HG02970 (cell line): Measurements from ENCODE around the gene CASK.
A peak's percentile ranks its signal among the peaks of the same experiment; 100 is the strongest.
"Not testable (repeated sequence)": the region's sequence is repeated elsewhere in the genome, so short reads cannot be mapped to it uniquely, and the experiment has no call there.

ENCODE experiments used
- ATAC-seq: cut with Tn5 transposase; IDR thresholded peaks from one replicate; pipeline ENCODE4 v1.9.1; 2021; ENCODE audit warnings: mild to moderate bottlenecking, moderate library complexity, moderate number of reproducible peaks; ENCODE audit not compliant: unreplicated experiment, low FRiP score

The CASK gene

DNA sequence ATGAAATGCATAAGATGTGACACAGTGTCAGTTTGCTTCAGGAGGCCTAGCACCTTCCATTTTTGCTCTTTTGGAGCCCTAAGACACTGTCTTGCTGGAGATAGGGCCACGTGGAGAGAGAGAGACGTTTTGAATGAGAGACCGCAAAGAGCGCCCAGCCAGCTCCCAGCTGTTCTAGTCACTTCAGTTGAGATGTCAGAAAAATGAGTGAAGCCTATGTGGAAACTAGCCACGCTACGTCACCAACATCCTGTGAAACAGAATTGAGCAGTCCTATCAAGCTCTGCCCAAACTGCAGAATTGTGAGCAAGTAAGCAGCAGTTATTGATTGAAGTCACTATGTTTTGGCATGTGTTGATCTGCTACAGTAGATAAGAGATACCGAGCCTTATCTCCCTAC lies 186.3 kb downstream of the CASK start:
- no peak for ATAC-seq

DNA sequence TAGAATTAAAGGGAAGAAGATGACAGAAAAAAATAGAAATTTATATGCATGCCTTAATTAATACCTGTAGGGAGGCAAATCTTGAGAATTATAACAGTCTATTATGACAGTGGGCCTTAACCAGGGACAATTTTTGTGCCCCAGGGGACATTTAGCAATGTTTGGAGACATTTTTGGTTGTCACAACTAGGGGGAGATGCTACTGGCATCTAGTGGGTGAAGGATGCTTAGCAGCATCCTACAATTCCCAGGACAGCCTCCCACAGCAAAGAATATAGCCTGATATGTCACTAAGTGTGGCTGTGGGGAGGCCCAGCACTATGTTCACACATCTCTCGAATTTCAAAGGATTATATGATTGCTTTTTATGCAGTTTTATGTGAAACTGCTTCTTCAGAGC lies 188.8 kb downstream of the CASK start:
- no peak for ATAC-seq

DNA sequence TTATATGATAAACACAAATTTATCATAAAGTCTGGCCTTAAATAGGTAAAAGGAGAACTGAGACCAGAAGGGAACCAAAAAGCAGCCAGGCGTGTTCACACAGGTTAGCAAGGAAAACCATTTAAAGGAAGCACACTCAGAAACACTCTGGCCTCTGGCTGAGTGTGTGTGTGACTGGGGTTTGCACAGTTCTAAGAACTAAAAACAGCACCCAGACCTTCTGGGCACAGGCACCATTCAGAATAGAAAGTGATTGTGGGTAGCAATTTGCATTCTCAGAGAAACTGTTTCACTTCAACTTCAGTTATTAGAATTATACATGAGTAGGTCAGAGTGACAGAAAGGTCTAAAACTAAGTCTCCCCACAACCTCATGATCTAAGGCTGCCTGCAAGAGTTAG lies 189.4 kb downstream of the CASK start:
- peak; percentile 87 for ATAC-seq

DNA sequence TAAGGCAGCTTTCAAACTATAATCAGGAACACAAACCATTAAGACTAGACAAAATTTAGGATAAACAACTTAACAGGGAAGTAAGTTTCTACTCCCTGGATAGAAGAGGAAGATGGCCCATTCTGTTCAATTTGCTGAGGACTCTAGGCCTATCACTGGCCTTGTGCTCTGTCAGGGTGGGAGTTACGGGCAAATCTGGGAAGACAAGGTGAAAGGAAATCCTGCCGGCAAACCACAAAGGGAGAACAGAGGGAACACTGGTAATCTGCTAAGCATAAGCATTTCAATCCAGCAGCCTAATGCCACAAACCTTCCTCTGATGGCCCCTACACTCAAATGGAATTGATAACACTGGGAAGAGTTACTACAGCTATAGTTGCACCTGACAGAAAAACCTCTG lies 191.1 kb downstream of the CASK start:
- no peak for ATAC-seq

DNA sequence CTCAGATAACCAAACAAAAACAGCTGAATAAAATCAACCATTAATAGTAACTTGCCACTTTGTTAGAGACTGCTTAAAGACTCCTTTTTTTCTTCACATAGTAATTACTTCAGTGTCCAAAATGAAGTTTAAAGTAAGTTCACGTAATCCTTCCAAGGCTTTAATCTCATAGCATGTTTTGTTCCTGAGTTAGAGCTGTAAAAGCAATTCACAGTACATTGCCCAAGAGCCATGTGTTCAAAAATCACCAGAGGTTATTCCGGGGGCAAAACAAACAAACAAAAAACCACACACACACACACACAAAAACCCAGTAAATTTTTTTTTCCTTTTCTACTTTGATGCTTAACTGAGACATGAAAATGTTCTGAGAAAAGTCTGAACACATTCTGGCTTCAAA lies 193.3 kb downstream of the CASK start:
- no peak for ATAC-seq

DNA sequence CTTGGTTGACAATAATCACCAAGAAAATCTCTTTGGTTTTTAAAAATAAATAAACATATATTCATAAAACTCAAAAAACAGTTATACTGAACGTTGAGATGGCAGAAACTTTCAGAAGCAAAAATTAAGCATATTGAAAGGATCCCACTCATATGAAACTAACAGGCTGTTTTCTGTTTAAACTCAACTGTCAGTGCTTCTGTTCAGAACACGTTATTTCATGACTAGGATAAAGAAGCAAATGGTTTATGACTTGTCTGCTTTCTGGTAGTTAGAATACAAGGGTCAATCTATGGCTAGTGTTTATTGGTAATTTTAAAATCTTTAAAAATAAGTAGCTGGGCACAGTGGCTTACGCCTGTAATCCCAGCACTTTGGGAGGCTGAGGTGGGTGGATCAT lies 195.2 kb downstream of the CASK start:
- no peak for ATAC-seq

DNA sequence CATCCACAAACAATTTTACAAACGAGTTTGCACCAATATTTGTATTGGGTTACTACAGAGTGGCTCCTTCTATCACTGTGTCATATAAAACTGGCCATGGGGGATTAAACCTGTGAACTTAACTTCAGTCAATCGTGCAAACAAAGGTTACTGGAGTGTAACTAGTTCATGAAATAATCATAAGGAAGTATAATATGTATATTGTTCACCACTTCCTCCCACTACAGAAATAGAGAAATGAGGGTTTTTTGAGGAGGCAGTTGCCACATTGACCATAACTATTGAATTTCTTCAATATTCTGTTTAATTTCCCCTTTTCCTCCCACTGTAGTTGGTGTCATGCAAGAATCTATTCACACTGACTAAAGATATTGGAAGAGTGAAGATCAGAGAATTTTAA lies 199.5 kb downstream of the CASK start, which contains the start of gene GPR82:
GPR82 (plus strand) TSS at position 356 of the 400 bp plus-strand sequence. CDS start 2,846 bp downstream, outside the sequence.
- no peak for ATAC-seq

DNA sequence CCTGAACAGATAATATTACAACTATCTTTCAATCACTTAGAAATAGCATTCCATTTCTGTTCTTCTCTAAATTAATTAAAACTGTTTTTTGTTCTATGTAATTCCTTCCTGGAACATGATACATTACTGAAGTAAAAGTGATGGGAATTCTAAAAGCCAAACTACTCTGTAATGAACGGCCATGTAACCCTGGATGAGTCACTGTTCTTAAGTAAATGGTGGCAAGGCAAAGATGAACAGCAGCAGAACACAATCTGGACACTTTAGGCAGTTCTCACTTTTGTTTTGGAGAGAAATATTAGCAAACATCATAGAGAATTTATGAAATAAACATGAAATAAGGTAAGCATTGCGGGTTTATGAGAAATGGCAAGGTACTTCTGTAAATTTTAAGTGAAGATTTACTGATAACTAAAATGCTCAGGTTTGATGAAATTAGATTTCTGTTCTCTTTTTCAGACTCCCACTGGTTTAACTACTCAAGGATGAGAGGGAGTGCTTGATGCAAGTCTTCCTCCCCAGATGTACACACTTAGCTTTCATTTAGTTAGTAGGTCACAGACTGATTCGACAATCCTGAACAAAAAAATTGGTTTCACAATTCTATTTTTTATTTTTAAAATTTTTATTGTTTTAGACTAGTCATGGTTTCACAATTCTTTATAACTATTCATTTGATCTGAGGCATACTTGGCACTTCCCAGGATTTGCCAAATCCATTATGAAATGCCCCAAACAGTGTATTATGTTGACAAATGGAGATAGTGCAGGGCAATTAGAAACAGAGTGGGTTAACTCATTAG lies 200.3 kb downstream of the CASK start:
- no peak for ATAC-seq

DNA sequence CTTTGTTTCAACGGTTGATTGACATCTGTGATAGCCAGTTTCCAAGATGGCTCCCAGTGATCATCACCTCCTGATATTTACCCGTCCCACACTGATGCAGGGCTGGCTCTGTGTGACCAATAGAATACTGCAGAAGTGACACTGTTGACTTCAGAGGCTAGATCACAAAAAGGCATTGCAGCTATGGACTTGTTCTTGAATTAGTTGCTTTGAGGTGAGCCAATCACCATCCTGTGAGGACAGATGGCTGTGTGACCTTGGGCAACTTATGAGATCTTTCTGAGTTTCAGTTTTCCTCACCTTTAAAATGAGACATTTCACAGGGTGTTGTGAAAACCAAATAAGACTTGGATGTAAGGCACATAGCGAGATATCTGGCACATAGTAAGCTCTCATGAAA lies 201.1 kb downstream of the CASK start:
- ATAC-seq, result no peak

DNA sequence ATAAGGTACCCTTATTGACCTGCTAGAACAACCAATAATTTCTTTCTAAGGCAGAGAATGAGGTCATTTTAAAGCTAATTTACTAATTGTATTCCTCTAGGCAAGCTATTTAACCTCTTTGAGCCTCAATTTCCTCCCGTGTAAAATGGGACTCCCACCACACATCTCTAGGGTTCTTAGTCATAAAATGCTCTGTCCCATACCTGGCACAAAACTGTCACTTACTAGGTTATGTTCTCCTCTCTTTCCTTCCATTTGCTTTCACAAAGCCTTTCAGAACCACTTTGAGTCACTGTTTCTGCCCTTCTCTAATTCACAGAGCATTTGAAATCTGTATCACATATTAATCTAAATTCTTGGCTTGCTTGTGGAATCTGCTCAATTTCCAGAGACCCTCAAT lies 201.8 kb downstream of the CASK start:
- ATAC-seq, result no peak

DNA sequence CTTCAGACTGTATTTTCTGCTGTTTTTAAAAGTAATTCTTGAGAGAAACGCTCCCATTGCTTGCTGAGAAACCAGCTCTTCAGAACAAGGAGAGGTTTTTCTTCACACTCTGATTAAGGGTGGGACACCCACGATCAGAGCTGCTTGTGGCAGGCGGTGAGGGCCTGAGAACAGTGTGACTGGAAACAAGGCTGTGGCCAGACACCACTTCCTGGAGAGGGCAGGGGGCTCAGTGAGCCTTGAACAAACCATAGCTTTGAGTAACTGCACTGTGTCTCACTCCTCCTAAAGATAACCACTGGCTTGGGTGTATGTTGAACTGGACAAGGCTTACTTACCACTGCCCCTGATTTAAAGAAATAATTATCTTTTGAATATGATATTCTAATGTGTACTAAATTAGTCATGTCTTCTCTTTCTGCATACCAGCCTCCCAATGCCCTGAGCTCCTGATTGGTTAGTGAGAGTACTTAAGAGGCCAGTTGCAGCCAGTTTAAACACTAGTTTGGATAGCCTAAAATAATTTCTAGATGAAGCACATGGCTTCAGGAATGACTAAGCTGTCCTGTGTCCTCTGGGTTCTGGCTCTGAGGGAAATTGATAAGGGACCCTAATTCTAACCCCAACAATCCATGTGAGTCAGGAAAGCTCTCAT lies 203.1 kb downstream of the CASK start:
- peak; percentile 58 for ATAC-seq

DNA sequence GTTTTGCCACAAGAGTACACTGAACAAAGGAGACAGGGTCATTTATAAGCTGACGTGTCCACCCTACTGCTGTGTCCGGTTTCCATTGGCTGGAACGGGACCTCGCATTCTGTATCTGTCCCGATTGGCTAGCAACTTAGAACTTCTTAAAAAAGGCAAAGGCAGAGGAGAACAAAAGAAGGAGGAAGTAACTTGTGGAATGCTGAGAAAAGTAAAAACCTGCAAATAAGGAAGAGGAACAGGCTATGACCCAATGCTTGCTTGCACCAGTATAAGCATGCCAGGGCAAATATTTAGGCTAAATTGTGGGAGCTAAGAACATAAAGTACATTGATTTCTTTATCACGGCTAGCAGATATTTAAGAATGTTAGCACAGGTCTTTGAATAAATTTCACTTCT lies 203.7 kb downstream of the CASK start:
- ATAC-seq, result not testable (repeated sequence)

DNA sequence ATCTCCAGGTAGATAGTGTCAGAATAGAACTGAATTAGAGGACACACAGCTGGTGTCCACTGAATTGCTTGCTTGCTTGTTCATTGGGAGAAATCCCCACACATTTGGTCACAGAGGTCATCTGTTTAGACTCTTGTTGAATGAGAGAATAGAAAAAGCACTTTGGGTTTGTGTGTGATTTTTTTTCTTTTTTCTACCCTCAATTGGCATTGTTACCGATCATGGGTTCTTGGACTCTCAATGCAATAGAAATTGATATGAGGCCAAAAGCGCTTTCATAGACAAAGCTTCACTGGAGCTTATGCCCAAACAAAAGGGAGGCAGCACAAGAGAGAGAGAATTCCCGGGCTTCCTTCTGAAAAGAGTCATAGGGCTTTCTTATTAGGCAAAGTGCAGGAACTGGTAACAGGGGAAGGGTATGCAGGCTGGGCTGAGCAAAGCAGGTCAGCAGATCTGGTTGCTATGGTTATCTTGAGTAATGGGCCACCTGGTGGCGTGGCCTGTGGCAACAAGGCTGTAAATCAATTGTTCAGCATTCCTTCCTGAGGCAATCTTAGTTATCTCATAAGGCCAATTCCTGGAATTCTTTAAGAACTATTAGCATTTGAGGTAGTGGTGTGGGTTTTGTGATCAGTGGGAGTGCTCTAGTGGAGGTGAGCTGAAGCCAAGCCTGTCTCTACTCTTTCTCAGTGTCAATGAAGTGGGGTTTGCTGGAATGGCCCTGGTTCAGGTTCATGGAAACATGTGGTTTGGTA lies 204.7 kb downstream of the CASK start:
- ATAC-seq, result no peak

DNA sequence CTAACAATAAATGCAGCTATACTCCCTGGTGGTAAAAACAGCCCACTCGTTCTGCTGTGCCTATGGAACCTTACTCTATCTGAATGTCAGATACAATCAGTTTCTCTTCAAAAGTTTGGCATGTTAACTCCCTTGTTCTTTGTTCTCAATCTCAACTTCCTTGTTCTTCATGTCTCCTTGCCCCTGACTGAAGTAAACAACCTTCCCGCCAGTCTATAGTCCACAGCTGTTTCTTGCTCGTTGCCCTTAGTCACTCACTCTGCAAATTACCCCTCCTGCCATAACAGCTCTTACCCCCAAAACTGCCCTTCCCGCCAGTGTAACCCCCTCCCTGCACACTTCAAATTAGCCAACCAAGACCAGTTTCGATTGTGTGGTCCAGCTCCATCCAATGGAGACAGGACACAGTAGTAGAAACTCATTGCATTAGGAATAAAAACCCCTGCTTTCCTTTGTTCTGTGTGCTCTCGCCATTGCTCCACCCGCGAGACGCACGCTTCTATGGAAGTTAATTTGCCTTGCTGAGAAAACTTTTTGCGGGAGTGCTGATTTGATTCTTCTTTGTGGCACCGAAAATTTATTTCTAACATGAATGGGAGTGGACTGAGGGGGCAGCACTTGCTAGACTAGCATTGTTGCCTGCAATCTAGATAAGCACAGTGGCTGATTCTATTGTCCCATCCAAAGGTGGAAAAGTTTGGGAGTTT lies 206.4 kb downstream of the CASK start:
- ATAC-seq, result no peak

DNA sequence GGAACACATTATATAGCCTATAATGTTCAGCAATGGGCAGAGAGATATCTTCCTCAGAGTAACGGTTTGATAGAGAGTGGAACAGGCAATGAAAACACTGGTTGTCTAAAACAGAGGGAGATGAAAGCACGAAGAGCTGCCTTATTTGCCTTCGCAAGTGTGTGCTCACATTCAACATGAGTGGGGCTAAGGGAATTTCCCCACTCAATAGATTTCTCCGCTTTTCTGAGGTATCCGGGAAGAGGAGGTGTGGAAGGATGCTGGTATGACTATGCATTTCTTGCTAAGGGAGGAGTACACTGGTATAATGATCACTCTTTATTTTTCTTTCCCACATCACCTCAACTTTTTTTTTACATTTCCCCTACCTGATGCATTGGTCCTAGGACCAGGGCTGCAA lies 207.1 kb downstream of the CASK start:
- ATAC-seq, result no peak

DNA sequence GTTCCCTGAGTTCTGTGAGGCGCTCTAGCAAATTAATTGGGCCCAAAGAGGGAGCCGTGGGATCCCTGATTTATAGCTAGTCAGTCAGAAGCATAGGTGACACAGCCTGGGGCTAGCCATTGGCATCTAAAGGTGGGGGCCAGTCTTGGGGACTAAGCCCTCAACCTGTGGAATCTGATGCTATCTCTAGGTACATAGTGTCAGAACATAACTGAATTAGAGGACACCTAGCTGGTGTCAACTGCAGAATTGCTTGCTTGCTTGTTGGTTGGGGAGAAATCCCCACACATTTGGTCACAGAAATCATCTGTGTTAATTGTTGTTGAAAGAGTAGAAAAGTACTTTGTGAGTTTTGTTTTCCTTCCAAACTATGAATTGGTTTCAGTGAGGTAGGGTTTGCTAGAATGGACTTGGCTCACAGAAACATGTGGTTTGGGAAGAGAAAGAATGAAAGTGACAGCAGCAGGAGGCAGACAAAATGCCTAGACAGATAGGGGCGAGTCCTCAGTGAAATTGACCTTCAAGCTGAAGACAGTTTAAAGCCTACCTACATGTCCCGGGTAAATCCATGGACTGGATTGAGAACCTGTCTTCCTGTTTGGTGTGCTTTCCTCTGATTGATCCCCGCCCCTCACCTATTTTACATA lies 212.2 kb downstream of the CASK start:
- ATAC-seq, result no peak

DNA sequence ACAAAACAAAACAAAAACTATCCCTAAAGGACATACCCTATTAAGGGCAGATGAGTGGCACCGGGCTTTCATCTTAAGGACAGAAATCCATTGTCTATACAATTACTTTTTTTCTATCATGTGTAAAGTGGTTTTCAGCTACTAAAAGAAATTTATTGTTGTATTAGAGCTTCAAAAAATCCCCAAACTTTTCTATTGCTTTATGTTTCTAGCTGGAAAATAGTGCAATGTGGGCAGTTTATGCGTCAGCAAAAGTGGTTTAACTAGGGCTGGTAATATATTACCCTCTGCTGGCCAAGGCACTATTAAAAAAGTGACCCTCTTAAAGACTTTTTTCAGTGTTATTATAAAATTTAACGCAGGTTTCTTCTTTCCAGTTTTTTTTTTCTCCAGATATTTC lies 214.9 kb downstream of the CASK start:
- ATAC-seq, result no peak

DNA sequence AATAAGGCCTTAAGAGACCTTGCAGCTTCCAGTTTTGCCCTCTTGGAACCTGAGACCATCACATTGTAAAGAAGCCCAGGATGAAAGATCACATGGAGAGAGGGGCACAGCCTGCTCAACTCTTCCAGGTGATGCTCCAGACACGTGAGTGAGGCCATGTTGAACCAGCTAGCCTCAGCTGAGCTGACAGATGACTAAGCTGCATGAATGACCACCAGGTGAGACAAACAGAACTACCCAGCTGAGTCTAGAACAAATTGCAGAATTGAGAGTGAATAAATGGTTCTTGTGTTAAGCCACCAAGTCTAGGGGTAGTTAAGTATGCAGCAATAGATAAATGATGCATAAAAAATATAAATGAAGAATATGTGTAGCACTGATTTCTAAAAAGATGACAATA lies 216.1 kb downstream of the CASK start:
- ATAC-seq, result no peak

DNA sequence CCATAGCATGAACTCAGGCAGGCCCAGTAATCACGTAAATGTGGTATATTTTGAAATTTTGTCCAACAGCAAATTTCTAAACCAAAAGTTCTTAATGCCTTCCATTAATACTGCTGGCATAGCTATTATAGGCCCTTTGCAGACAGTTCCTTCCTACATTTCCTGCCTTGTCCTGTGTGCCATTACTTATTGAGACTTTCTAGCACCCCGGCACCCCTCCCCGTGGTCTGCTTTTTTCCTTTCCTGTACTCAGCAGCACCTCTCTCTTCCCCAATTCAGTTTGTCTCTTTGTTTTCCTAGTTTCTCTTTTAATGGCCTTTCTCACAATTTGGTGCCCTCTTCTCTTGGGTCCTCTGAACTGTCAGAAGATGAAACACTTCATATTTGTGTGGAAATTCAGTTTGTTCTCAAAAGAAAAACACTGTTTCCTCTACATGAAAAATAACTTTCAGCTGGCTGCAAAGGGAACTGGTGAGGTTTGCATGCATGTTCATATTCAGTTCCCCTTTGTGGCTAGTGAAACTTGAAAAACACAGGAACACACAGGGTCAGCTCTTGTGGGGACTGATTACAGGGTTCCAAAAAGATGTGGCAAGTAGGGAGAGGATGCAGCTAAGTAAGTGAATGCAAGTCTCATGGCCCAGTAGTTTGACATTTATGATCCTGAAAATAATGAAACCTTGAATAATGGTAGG lies 217.5 kb downstream of the CASK start:
- ATAC-seq, result no peak

DNA sequence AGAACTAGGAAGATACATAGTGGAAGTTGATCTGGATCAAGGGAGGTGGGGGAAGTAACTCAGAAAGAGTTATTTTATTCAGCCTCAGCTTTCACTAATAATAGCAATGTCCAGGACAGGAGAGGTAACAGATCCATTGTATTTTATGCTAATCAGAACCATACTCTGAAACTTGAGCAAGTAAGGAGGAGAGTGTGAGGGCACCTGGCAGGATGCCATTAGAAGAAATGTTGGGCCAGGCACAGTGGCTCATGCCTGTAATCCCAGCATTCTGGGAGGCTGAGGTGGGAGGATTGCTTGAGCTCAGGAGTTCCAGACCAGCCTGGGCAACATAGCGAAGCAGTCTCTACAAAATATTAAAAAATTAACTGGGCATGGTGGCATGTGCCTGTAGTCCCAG lies 218.3 kb downstream of the CASK start:
- ATAC-seq, result no peak
